HepG2 (cell line): ENCODE results near the gene OSTF1. TPM values are rescaled to one million over a fixed set of nuclear protein-coding genes. Genes with fewer than 3 reads are reported as not detected.

Experiments used
- BCLAF1 ChIP-seq: fragments of 450-650 bp; IDR thresholded peaks from 2 replicates; pipeline ENCODE4 v1.6.1; 2017; ENCODE audit warnings: mild to moderate bottlenecking
- FOXO1 ChIP-seq: sonication (generic); formaldehyde crosslinking; IDR thresholded peaks from 2 replicates; pipeline ENCODE4 v1.4.0; 2020; ENCODE audit warnings: missing genetic modification reagents
- HMGXB3 ChIP-seq: sonication (generic); formaldehyde crosslinking; IDR thresholded peaks from 2 replicates; pipeline ENCODE4 v1.4.0; 2020; ENCODE audit warnings: missing genetic modification reagents, borderline replicate concordance
- SMAD9 ChIP-seq: sonication (generic); formaldehyde crosslinking; IDR thresholded peaks from 2 replicates; pipeline ENCODE4 v1.5.1; 2020; ENCODE audit warnings: mild to moderate bottlenecking, missing genetic modification reagents
- SRY ChIP-seq: sonication (generic); formaldehyde crosslinking; IDR thresholded peaks from 2 replicates; pipeline ENCODE4 v1.8.0; 2022; ENCODE audit warnings: mild to moderate bottlenecking, missing genetic modification reagents
- TAF15 ChIP-seq: fragments of 200-400 bp; formaldehyde crosslinking; IDR thresholded peaks from one replicate; pipeline ENCODE4 v1.6.1; 2018; ENCODE audit warnings: mild to moderate bottlenecking, low read depth, low read length; ENCODE audit not compliant: poor library complexity, severe bottlenecking
- ZFY ChIP-seq: sonication (generic); formaldehyde crosslinking; IDR thresholded peaks from 2 replicates; pipeline ENCODE4 v1.4.0; 2020; ENCODE audit warnings: missing genetic modification reagents
- ZNF510 ChIP-seq: sonication (generic); formaldehyde crosslinking; IDR thresholded peaks from 2 replicates; pipeline ENCODE4 v1.4.0; 2020; ENCODE audit warnings: low read depth, mild to moderate bottlenecking, missing genetic modification reagents
- ZNF776 ChIP-seq: sonication (generic); formaldehyde crosslinking; IDR thresholded peaks from 2 replicates; pipeline ENCODE4 v1.4.0; 2020; ENCODE audit warnings: mild to moderate bottlenecking, missing genetic modification reagents
- ZNF782 ChIP-seq: sonication (generic); formaldehyde crosslinking; IDR thresholded peaks from 2 replicates; pipeline ENCODE4 v1.4.0; 2020; ENCODE audit warnings: missing genetic modification reagents, mild to moderate bottlenecking, borderline replicate concordance
- ZSCAN29 ChIP-seq: sonication (generic); formaldehyde crosslinking; conservative IDR thresholded peaks from 2 replicates; pipeline ENCODE4 v1.4.0; 2020; ENCODE audit warnings: mild to moderate bottlenecking, missing genetic modification reagents
- polyA plus RNA-seq, 8 experiments: library from polyadenylated mRNA; depleted of rRNA in 3 of 8; stranded (reverse) in 7 of 8; unstranded in 1 of 8; fragments of >200 nt; fragmentation: Illumina TruSeq in 4 of 8; extraction: Trizol in 4 of 8; gene quantifications; 2 replicates each; pipeline versions ENCODE4 v1.2.1 to v1.2.3, GENCODE V29; 2011 to 2016; ENCODE audit warnings: low read depth in 4 of 8, missing spikeins in 1 of 8, mixed read lengths in 1 of 8; ENCODE audit not compliant: insufficient read depth in 1 of 8
- total RNA-seq, 5 experiments: library from RNA; depleted of rRNA; stranded (reverse); fragments of >200 nt; fragmentation: Illumina TruSeq; extraction: Trizol; gene quantifications; 2 replicates each; pipeline ENCODE4 v1.2.3, GENCODE V29; 2016; ENCODE audit warnings: low read depth in 1 of 5
- TF ChIP-seq, protein P1 (sequence below): sonication (generic); formaldehyde crosslinking; IDR thresholded peaks from 2 replicates; pipeline ENCODE4 v1.9.0; 2021; ENCODE audit warnings: missing genetic modification reagents, borderline replicate concordance

The OSTF1 gene
- total and polyA plus RNA-seq, 2 of the 13 experiments (the other 11 are each of a cell fraction or from before 2014, with no cell fraction given) = 16.8 to 39.0 TPM

GRCh38 chr9:75088646-75089372, 495 bp downstream of the OSTF1 start (continued):
- TF ChIP-seq HMGXB3 (CRISPR knock-in tag) (no peak), SMAD9 (CRISPR knock-in tag) (no peak), FOXO1 (CRISPR knock-in tag) (no peak), BCLAF1 (no peak), ZNF782 (CRISPR knock-in tag) (no peak), TAF15 (no peak), ZFY (CRISPR knock-in tag) (no peak; the same call in 1 of the 2 replicates), ZNF510 (CRISPR knock-in tag) (no peak), ZSCAN29 (CRISPR knock-in tag) (no peak), ZNF776 (no peak), SRY (CRISPR knock-in tag) (no peak)
- TF ChIP-seq, protein P1, sequence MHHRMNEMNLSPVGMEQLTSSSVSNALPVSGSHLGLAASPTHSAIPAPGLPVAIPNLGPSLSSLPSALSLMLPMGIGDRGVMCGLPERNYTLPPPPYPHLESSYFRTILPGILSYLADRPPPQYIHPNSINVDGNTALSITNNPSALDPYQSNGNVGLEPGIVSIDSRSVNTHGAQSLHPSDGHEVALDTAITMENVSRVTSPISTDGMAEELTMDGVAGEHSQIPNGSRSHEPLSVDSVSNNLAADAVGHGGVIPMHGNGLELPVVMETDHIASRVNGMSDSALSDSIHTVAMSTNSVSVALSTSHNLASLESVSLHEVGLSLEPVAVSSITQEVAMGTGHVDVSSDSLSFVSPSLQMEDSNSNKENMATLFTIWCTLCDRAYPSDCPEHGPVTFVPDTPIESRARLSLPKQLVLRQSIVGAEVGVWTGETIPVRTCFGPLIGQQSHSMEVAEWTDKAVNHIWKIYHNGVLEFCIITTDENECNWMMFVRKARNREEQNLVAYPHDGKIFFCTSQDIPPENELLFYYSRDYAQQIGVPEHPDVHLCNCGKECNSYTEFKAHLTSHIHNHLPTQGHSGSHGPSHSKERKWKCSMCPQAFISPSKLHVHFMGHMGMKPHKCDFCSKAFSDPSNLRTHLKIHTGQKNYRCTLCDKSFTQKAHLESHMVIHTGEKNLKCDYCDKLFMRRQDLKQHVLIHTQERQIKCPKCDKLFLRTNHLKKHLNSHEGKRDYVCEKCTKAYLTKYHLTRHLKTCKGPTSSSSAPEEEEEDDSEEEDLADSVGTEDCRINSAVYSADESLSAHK = no peak
